Cardiac fibroblast (primary cell): ENCODE results near the gene PPHLN1.

Source experiments
- DNase-seq, 2 donors: peaks; one replicate each; pipeline versions ENCODE4 v3.0.0 to v3.0.0-alpha.2; 2010; ENCODE audit warnings: low read depth in 2 of 2
- H3K4me3 ChIP-seq, 2 donors: replicated peaks in 1 of 2; 1 replicate in 1 of 2; 2 replicates in 1 of 2; pipeline ENCODE4 v1.5.1; 2011; ENCODE audit warnings: low read depth in 2 of 2, low read length in 2 of 2, mild to moderate bottlenecking in 2 of 2, moderate library complexity in 1 of 2
- CTCF ChIP-seq: IDR thresholded peaks from one replicate; pipeline ENCODE4 v1.5.1; 2011; ENCODE audit warnings: low read depth, mild to moderate bottlenecking, low read length, inconsistent platforms

PPHLN1 gene

GRCh38 chr12:42283739-42284138 lies 42.2 kb upstream of the PPHLN1 start:
- H3K4me3 ChIP-seq = no peak overlapping the region
- no peak for DNase-seq
- no peak for TF ChIP-seq CTCF

- DNase-seq = no peak
- no peak overlapping the region for H3K4me3 ChIP-seq
- TF ChIP-seq CTCF = no peak
Observed at GRCh38 chr12:42284157-42284556, 41.8 kb upstream of the PPHLN1 start.

GRCh38 chr12:42284876-42285275 lies 41.1 kb upstream of the PPHLN1 start:
- peak; percentile 47 to 50 for DNase-seq
- TF ChIP-seq CTCF = no peak
- H3K4me3 ChIP-seq = no peak overlapping the region

- no peak for TF ChIP-seq CTCF
- no peak for DNase-seq
- H3K4me3 ChIP-seq = no peak overlapping the region
Observed at GRCh38 chr12:42285431-42285830, 40.5 kb upstream of the PPHLN1 start.

GRCh38 chr12:42286741-42287140 lies 39.2 kb upstream of the PPHLN1 start:
- no peak for TF ChIP-seq CTCF
- DNase-seq = no peak
- H3K4me3 ChIP-seq = no peak overlapping the region

GRCh38 chr12:42288544-42288943 lies 37.4 kb upstream of the PPHLN1 start:
- DNase-seq = no peak
- TF ChIP-seq CTCF = no peak

GRCh38 chr12:42291680-42292079 lies 34.3 kb upstream of the PPHLN1 start:
- no peak for TF ChIP-seq CTCF
- no peak overlapping the region for H3K4me3 ChIP-seq
- DNase-seq = no peak

More at GRCh38 chr12:42288544-42288943, 37.4 kb upstream of the PPHLN1 start:
- no peak overlapping the region for H3K4me3 ChIP-seq
